Measurements from ENCODE around the gene CDH2.

- TF ChIP-seq, protein P1, sequence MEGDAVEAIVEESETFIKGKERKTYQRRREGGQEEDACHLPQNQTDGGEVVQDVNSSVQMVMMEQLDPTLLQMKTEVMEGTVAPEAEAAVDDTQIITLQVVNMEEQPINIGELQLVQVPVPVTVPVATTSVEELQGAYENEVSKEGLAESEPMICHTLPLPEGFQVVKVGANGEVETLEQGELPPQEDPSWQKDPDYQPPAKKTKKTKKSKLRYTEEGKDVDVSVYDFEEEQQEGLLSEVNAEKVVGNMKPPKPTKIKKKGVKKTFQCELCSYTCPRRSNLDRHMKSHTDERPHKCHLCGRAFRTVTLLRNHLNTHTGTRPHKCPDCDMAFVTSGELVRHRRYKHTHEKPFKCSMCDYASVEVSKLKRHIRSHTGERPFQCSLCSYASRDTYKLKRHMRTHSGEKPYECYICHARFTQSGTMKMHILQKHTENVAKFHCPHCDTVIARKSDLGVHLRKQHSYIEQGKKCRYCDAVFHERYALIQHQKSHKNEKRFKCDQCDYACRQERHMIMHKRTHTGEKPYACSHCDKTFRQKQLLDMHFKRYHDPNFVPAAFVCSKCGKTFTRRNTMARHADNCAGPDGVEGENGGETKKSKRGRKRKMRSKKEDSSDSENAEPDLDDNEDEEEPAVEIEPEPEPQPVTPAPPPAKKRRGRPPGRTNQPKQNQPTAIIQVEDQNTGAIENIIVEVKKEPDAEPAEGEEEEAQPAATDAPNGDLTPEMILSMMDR (IDR thresholded peaks at IDR 0.05; ENCODE audit: low read depth, low read length): no peak
- no peak for TF ChIP-seq EZH2phosphoT487 (IDR thresholded peaks at IDR 0.05; ENCODE audit: low read depth)
Measured at GRCh38 chr18:28138816-28139215, 38.1 kb downstream of the CDH2 start.
